H9 (cell line): ENCODE data around the gene SART1. TPM values are rescaled to one million over a fixed set of nuclear protein-coding genes. Genes with fewer than 3 reads are reported as not detected.

Experiments
- DNase-seq: peaks from one replicate; pipeline ENCODE4 v3.0.0-alpha.2; 2017
- H2AFZ ChIP-seq: one replicate; pipeline ENCODE4 v1.6.1; 2013; ENCODE audit warnings: mild to moderate bottlenecking, low read length, control low read depth, moderate library complexity
- H2AK5ac ChIP-seq: 2 replicates; pipeline ENCODE4 v1.6.1; 2013; ENCODE audit warnings: low read length, control low read depth, mixed read lengths; ENCODE audit not compliant: insufficient read length
- H2BK120ac ChIP-seq: one replicate; pipeline ENCODE4 v1.6.1; 2013; ENCODE audit warnings: low read depth, mild to moderate bottlenecking, low read length, control low read depth, inconsistent platforms; ENCODE audit not compliant: poor library complexity, severe bottlenecking
- H2BK12ac ChIP-seq: 2 replicates; pipeline ENCODE4 v1.6.1; 2013; ENCODE audit warnings: low read length, control low read depth, mixed read lengths, low read depth; ENCODE audit not compliant: insufficient read length
- H2BK15ac ChIP-seq: 2 replicates; pipeline ENCODE4 v1.6.1; 2013; ENCODE audit warnings: low read depth, low read length, control low read depth
- H2BK20ac ChIP-seq: one replicate; pipeline ENCODE4 v1.6.1; 2013; ENCODE audit warnings: low read depth, mild to moderate bottlenecking, low read length, control low read depth, inconsistent platforms; ENCODE audit not compliant: poor library complexity, severe bottlenecking
- H2BK5ac ChIP-seq: 2 replicates; pipeline ENCODE4 v1.6.1; 2013; ENCODE audit warnings: low read length, control low read depth, mixed read lengths; ENCODE audit not compliant: insufficient read length
- H3K14ac ChIP-seq: 2 replicates; pipeline ENCODE4 v1.6.1; 2013; ENCODE audit warnings: low read length, control low read depth; ENCODE audit not compliant: insufficient read depth
- H3K18ac ChIP-seq: 2 replicates; pipeline ENCODE4 v1.6.1; 2013; ENCODE audit warnings: low read depth, mild to moderate bottlenecking, mixed read lengths, low read length, control low read depth; ENCODE audit not compliant: insufficient read length
- H3K23ac ChIP-seq: 2 replicates; pipeline ENCODE4 v1.6.1; 2013; ENCODE audit warnings: low read length, control low read depth, mixed read lengths, low read depth; ENCODE audit not compliant: insufficient read length
- H3K23me2 ChIP-seq: 2 replicates; pipeline ENCODE4 v1.6.1; 2013; ENCODE audit warnings: low read depth, mild to moderate bottlenecking, mixed read lengths, low read length, control low read depth; ENCODE audit not compliant: insufficient read length, poor library complexity, severe bottlenecking
- H3K27ac ChIP-seq: 2 replicates; pipeline ENCODE4 v1.5.1; 2013; ENCODE audit warnings: low read length, control low read depth, mixed read lengths, low read depth; ENCODE audit not compliant: insufficient read length
- H3K27me3 ChIP-seq: 2 replicates; pipeline ENCODE4 v1.6.1; 2013; ENCODE audit warnings: low read length, control low read depth, inconsistent platforms; ENCODE audit not compliant: insufficient read depth
- H3K4ac ChIP-seq: 2 replicates; pipeline ENCODE4 v1.6.1; 2013; ENCODE audit warnings: low read depth, mild to moderate bottlenecking, control low read depth, inconsistent platforms, low read length, moderate library complexity
- H3K4me1 ChIP-seq: 2 replicates; pipeline ENCODE4 v1.6.1; 2013; ENCODE audit warnings: low read length, control low read depth, inconsistent platforms; ENCODE audit not compliant: insufficient read depth
- H3K4me2 ChIP-seq: 2 replicates; pipeline ENCODE4 v1.6.1; 2013; ENCODE audit warnings: low read length, control low read depth, mixed read lengths; ENCODE audit not compliant: insufficient read length, insufficient read depth
- H3K56ac ChIP-seq: 2 replicates; pipeline ENCODE4 v1.6.1; 2013; ENCODE audit warnings: low read depth, mild to moderate bottlenecking, mixed read lengths, low read length, control low read depth; ENCODE audit not compliant: insufficient read length
- H3K79me1 ChIP-seq: 2 replicates; pipeline ENCODE4 v1.6.1; 2013; ENCODE audit warnings: low read depth, mild to moderate bottlenecking, moderate library complexity, low read length, control low read depth, inconsistent platforms; ENCODE audit not compliant: insufficient read depth, poor library complexity, severe bottlenecking
- H3K79me2 ChIP-seq: 2 replicates; pipeline ENCODE4 v1.6.1; 2013; ENCODE audit warnings: low read length, control low read depth, inconsistent platforms; ENCODE audit not compliant: insufficient read depth
- H3K9ac ChIP-seq: 2 replicates; pipeline ENCODE4 v1.6.1; 2013; ENCODE audit warnings: low read length, control low read depth, mixed read lengths; ENCODE audit not compliant: insufficient read length; ENCODE audit errors: extremely low read depth
- H3K9me3 ChIP-seq: one replicate; pipeline ENCODE4 v1.6.1; 2013; ENCODE audit warnings: low read depth, low read length, inconsistent platforms; ENCODE audit not compliant: control insufficient read depth
- H3T11ph ChIP-seq: one replicate; pipeline ENCODE4 v1.6.1; 2013; ENCODE audit warnings: mild to moderate bottlenecking, low read length, control low read depth, inconsistent platforms
- H4K20me1 ChIP-seq: one replicate; pipeline ENCODE4 v1.6.1; 2013; ENCODE audit not compliant: control insufficient read depth, insufficient read length, insufficient read depth
- H4K5ac ChIP-seq: 2 replicates; pipeline ENCODE4 v1.6.1; 2013; ENCODE audit warnings: low read depth, mild to moderate bottlenecking, mixed read lengths, low read length, control low read depth; ENCODE audit not compliant: insufficient read length
- H4K8ac ChIP-seq: replicated peaks from 2 replicates; pipeline ENCODE4 v1.6.1; 2013; ENCODE audit warnings: low read length, control low read depth, mixed read lengths, low read depth; ENCODE audit not compliant: insufficient read length
- H4K91ac ChIP-seq: 2 replicates; pipeline ENCODE4 v1.6.1; 2013; ENCODE audit warnings: low read depth, mild to moderate bottlenecking, moderate library complexity, mixed read lengths, low read length, control low read depth; ENCODE audit not compliant: insufficient read length
- H3K27ac Mint-ChIP-seq, 3 experiments: 2 replicates in 2 of 3; 3 replicates in 1 of 3; pipeline ENCODE4 v1.8.0; 2020 to 2021; ENCODE audit warnings: mixed read lengths in 3 of 3, mild to moderate bottlenecking in 1 of 3, moderate library complexity in 1 of 3
- H3K27me3 Mint-ChIP-seq: 2 replicates; pipeline ENCODE4 v1.8.0; 2021; ENCODE audit warnings: low read depth, mild to moderate bottlenecking, moderate library complexity, mixed read lengths
- H3K36me3 Mint-ChIP-seq, 3 experiments: 2 replicates in 2 of 3; 3 replicates in 1 of 3; pipeline ENCODE4 v1.8.0; 2020 to 2021; ENCODE audit warnings: low read depth in 3 of 3, mixed read lengths in 3 of 3; ENCODE audit not compliant: insufficient read depth in 1 of 3
- H3K4me1 Mint-ChIP-seq, 2 experiments: 2 replicates each; pipeline ENCODE4 v1.8.0; 2020; ENCODE audit warnings: mixed read lengths in 2 of 2
- H3K4me3 Mint-ChIP-seq, 2 experiments: 2 replicates in 1 of 2; 3 replicates in 1 of 2; pipeline ENCODE4 v1.8.0; 2020 to 2021; ENCODE audit warnings: mild to moderate bottlenecking in 2 of 2, mixed read lengths in 2 of 2, moderate library complexity in 1 of 2
- H3K9me3 Mint-ChIP-seq, 2 experiments: 2 replicates in 1 of 2; 3 replicates in 1 of 2; pipeline ENCODE4 v1.8.0; 2020; ENCODE audit warnings: mild to moderate bottlenecking in 2 of 2, mixed read lengths in 2 of 2, moderate library complexity in 1 of 2
- CTCF ChIP-seq: fragments of 200-600 bp; sonication (generic); conservative IDR thresholded peaks from 3 replicates; pipeline ENCODE4 v1.8.0; 2021; ENCODE audit warnings: antibody characterized with exemption, mild to moderate bottlenecking
- WGBS: extraction: QIAGEN DNeasy Blood & Tissue Kit; methylation state at CpG from one replicate; pipeline ENCODE4 v1.1.7; 2013; ENCODE audit warnings: missing lambda C conversion rate, low lambda C conversion rate, mixed read lengths; ENCODE audit not compliant: insufficient read length; ENCODE audit errors: extremely low coverage; 5-methylcytosine and 5-hydroxymethylcytosine counted together
- total RNA-seq: library from RNA; stranded (reverse); gene quantifications from 2 replicates; pipeline ENCODE4 v1.2.1, GENCODE V29; 2021

SART1 gene
- total RNA-seq, 1 experiment from 2014 or later, result 52.0 TPM

- H3K18ac ChIP-seq, result no peak overlapping the region
- no peak overlapping the region for H3K14ac ChIP-seq
- H2BK120ac ChIP-seq, result no peak overlapping the region
- no CpG with 5 or more reads among the region's 35 CpGs for WGBS
- no peak overlapping the region for H3K4ac ChIP-seq
- DNase-seq, result no peak
- H2BK20ac ChIP-seq, result no peak overlapping the region
- H3K4me2 ChIP-seq, result peak overlapping the region; percentile 60
- no peaks in the 10 kb centered on the region for H3K79me1 ChIP-seq
- H3K56ac ChIP-seq, result no peak overlapping the region
- no peak overlapping the region for H2AFZ ChIP-seq
- H3K79me2 ChIP-seq, result no peaks in the 10 kb centered on the region
- no peaks in the 10 kb centered on the region for H3K27me3 ChIP-seq
- Mint-ChIP-seq H3K27me3 (peaks cover 4% of the 10 kb centered on the region), H3K4me3 (peak overlapping the region; percentile 83 to 89), H3K27ac (no peak overlapping the region), H3K9me3 (no peaks in the 10 kb centered on the region; a peak in 1 of 5 replicates), H3K36me3 (peaks cover 1 to 17% (median 14%) of the 10 kb centered on the region in 3 experiments; a peak in 6 of 7 replicates), H3K4me1 (peaks cover 21 to 28% of the 10 kb centered on the region in 2 experiments)
- H3K9me3 ChIP-seq, result no peaks in the 10 kb centered on the region
- H3K27ac ChIP-seq, result no peak overlapping the region
- no peak overlapping the region for H3K23ac ChIP-seq
- no peak overlapping the region for H4K5ac ChIP-seq
- no peak overlapping the region for H2BK5ac ChIP-seq
- H3K23me2 ChIP-seq, result peaks cover 11% of the 10 kb centered on the region
- H4K20me1 ChIP-seq, result no peaks in the 10 kb centered on the region
- TF ChIP-seq CTCF, result no peak
- no peak overlapping the region for H4K91ac ChIP-seq
- no peak overlapping the region for H3T11ph ChIP-seq
- no peak overlapping the region for H2BK12ac ChIP-seq
- H4K8ac ChIP-seq, result no peak overlapping the region
- peak overlapping the region; percentile 81 for H3K9ac ChIP-seq
- no peak overlapping the region for H2BK15ac ChIP-seq
- H2AK5ac ChIP-seq, result no peak overlapping the region
- H3K4me1 ChIP-seq, result no peaks in the 10 kb centered on the region; the same call in 1 of the 2 replicates
Observed at GRCh38 chr11:65917434-65918210, 43.9 kb upstream of the SART1 start.
